ENCODE measurements around the gene UACA. TPM values are rescaled to one million over a fixed set of nuclear protein-coding genes. Genes with fewer than 3 reads are reported as not detected.
A peak's percentile ranks its signal among the peaks of the same experiment; 100 is the strongest.

Gene UACA
- total and polyA plus RNA-seq, 2 experiments from 2014 or later, result 46.7 to 58.7 TPM

DNA sequence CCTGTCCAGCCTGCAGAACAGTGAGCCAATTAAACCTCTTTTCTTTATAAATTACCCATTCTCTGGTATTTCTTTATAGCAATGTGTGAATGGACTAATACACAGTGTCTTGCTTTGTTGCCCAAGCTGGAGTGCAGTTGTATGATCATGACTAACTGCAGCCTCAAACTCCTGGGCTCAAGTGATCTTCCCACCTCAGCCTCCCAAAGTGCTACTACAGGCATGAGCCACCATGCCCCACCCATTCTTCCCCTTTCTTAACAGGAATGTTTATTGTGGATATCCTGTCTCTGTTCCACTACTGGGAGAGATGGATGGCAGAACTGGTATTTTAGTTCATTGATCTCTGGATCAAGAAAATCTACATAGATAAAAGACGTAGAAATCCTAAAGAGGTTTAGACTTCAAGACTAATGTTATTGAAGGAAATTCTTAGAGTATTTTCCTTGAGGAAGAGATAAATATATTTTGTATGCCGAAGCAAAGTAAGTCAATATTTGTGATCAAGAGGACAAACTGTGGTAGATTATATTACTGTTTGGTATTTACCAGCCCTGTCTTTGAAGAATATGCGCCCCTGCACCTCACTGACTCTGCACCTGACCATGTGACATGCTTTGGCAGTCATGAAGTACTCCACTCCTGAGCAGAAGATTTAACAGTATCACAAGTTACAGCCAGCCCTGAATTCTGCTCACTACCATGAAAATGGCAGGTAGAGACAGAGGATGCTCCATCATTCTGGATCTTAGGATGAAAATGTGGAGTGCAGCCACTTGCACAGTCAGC, 42.9 kb downstream of the UACA start:
- Histone ChIP-seq H4K20me1 (ENCODE audit: insufficient read depth, poor library complexity, severe bottlenecking) (no peaks in the 10 kb centered on the region), H2AFZ (no peak overlapping the region), H3K4me1 (ENCODE audit: insufficient read depth) (peaks cover 16% of the 10 kb centered on the region), H3K36me3 (replicated peaks; ENCODE audit: insufficient read depth, low read depth) (no peaks in the 10 kb centered on the region), H3K27ac (peak overlapping the region; percentile 13), H3K79me2 (peaks cover 36% of the 10 kb centered on the region), H3K9me2 (replicated peaks; ENCODE audit: insufficient read depth) (no peaks in the 10 kb centered on the region), H3K4me2 (peak overlapping the region; percentile 42), H3K9me3 (ENCODE audit: low read depth) (no peaks in the 10 kb centered on the region), H3K27me3 (no peaks in the 10 kb centered on the region), H3K4me3 (no peak overlapping the region)
- WGBS (ENCODE audit: low lambda C conversion rate, missing lambda C conversion rate), result 61% methylated on average over 3 of the region's 3 CpGs
- peak; percentile 37 for DNase-seq (ENCODE audit: low spot score)
- TF ChIP-seq EZH2 (IDR thresholded peaks at IDR 0.05; ENCODE audit: borderline replicate concordance) (no peak), EZH2phosphoT487 (IDR thresholded peaks at IDR 0.05; ENCODE audit: low read depth, severe bottlenecking, unreplicated experiment) (no peak)
- TF ChIP-seq, protein P1, sequence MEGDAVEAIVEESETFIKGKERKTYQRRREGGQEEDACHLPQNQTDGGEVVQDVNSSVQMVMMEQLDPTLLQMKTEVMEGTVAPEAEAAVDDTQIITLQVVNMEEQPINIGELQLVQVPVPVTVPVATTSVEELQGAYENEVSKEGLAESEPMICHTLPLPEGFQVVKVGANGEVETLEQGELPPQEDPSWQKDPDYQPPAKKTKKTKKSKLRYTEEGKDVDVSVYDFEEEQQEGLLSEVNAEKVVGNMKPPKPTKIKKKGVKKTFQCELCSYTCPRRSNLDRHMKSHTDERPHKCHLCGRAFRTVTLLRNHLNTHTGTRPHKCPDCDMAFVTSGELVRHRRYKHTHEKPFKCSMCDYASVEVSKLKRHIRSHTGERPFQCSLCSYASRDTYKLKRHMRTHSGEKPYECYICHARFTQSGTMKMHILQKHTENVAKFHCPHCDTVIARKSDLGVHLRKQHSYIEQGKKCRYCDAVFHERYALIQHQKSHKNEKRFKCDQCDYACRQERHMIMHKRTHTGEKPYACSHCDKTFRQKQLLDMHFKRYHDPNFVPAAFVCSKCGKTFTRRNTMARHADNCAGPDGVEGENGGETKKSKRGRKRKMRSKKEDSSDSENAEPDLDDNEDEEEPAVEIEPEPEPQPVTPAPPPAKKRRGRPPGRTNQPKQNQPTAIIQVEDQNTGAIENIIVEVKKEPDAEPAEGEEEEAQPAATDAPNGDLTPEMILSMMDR (IDR thresholded peaks at IDR 0.05; ENCODE audit: poor library complexity), result no peak

DNA sequence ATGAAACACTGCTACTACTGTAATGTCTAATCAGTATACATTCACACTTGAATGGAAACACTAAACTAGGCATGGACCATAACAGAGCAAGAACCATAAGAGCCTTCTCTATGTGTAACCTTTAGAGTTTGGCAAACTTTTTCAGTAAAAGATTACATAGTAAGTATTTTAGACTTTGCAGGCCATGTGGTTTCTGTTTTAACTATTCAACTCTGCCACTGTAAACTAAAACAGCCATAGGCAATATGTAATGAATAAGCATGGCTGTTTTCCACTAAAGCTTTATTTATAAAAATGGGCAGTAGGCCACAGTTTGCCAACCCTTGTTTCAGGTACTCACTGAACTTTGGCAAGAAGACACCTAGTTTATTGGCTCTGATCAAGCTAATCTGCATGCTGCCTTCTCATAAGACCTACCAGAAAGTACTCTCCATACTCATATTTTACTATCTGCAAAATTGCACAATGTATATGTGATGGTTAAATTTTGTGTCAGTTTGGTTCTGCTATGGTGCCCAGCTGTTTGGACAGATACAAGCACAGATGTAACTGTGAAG, 46.0 kb downstream of the UACA start:
- H3K4me3 ChIP-seq, result no peak overlapping the region
- peaks cover 33% of the 10 kb centered on the region for H3K4me1 ChIP-seq (ENCODE audit: insufficient read depth)
- no peaks in the 10 kb centered on the region for H3K9me2 ChIP-seq (replicated peaks; ENCODE audit: insufficient read depth)
- TF ChIP-seq EZH2 (IDR thresholded peaks at IDR 0.05; ENCODE audit: borderline replicate concordance) (no peak), EZH2phosphoT487 (IDR thresholded peaks at IDR 0.05; ENCODE audit: low read depth, severe bottlenecking, unreplicated experiment) (no peak)
- TF ChIP-seq, protein P1 (IDR thresholded peaks at IDR 0.05; ENCODE audit: poor library complexity), result no peak
- peaks cover 22% of the 10 kb centered on the region for H3K79me2 ChIP-seq
- H3K36me3 ChIP-seq (replicated peaks; ENCODE audit: insufficient read depth, low read depth), result no peaks in the 10 kb centered on the region
- no peaks in the 10 kb centered on the region for H3K9me3 ChIP-seq (ENCODE audit: low read depth)
- H3K27ac ChIP-seq, result peak overlapping the region; percentile 16
- no peak for DNase-seq (ENCODE audit: low spot score)
- H4K20me1 ChIP-seq (ENCODE audit: insufficient read depth, poor library complexity, severe bottlenecking), result no peaks in the 10 kb centered on the region
- H2AFZ ChIP-seq, result no peak overlapping the region
- no peak overlapping the region for H3K4me2 ChIP-seq
- no peaks in the 10 kb centered on the region for H3K27me3 ChIP-seq

DNA sequence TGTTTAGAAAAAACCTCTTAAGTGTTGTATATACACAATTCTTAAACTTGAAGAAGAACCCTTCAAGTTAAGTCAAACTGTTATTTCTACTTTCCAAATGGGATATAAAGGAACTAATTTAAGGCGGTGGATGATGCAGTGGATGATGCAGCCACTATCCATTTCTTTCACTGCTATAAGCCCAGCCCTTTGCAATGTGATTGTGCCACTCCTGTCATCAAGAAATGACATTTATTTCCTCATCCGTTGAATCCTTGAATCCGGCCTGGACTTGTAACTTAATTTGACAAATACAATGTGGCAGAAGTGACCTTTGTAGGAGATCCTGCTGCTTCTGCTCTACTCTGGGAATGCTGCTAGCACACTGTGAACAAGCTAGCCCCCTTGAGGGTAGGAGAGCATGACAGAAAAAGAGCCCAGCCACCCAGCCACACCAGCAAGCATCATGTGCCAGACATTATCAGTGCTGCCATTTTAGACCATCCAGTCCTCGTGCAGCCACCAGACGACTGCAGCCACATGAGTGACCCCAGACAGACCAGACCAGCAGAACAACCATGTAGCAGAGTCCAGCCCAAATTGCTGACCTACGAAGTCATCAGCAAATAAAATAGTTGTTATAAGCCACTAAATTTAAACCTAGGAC, 47.4 kb downstream of the UACA start:
- peaks cover 33% of the 10 kb centered on the region for H3K4me1 ChIP-seq (ENCODE audit: insufficient read depth)
- no peaks in the 10 kb centered on the region for H3K9me3 ChIP-seq (ENCODE audit: low read depth)
- H2AFZ ChIP-seq, result no peak overlapping the region
- H4K20me1 ChIP-seq (ENCODE audit: insufficient read depth, poor library complexity, severe bottlenecking), result no peaks in the 10 kb centered on the region
- WGBS (ENCODE audit: low lambda C conversion rate, missing lambda C conversion rate), result 74% methylated on average over 6 of the region's 6 CpGs
- no peaks in the 10 kb centered on the region for H3K27me3 ChIP-seq
- H3K27ac ChIP-seq, result no peak overlapping the region
- no peak overlapping the region for H3K4me3 ChIP-seq
- DNase-seq (ENCODE audit: low spot score), result no peak
- no peaks in the 10 kb centered on the region for H3K9me2 ChIP-seq (replicated peaks; ENCODE audit: insufficient read depth)
- no peak overlapping the region for H3K4me2 ChIP-seq
- peaks cover 27% of the 10 kb centered on the region for H3K79me2 ChIP-seq
- no peak for TF ChIP-seq EZH2phosphoT487 (IDR thresholded peaks at IDR 0.05; ENCODE audit: low read depth, severe bottlenecking, unreplicated experiment)
- TF ChIP-seq, protein P1 (IDR thresholded peaks at IDR 0.05; ENCODE audit: poor library complexity), result no peak
- TF ChIP-seq EZH2 (IDR thresholded peaks at IDR 0.05; ENCODE audit: borderline replicate concordance), result no peak
- no peaks in the 10 kb centered on the region for H3K36me3 ChIP-seq (replicated peaks; ENCODE audit: insufficient read depth, low read depth)

Measured in hepatocyte (in vitro differentiated cells).